GM23338 (cell line): ENCODE data around the gene SORCS2. TPM values are rescaled to one million over a fixed set of nuclear protein-coding genes. Genes with fewer than 3 reads are reported as not detected.

Experiments used
- ATAC-seq: fragments of 200-7000 bp; cut with Tn5 transposase; 3 replicates; pipeline ENCODE4 v1.9.1; 2020
- DNase-seq: peaks from one replicate; pipeline ENCODE4 v3.0.0-alpha.2; 2015; ENCODE audit warnings: low spot score
- H2AFZ ChIP-seq: fragments of 200-600 bp; sonication (generic); 2 replicates; pipeline ENCODE4 v1.8.0; 2016; ENCODE audit warnings: antibody characterized with exemption, mild to moderate bottlenecking, moderate library complexity
- H3F3A ChIP-seq: fragments of 200-600 bp; sonication (generic); replicated peaks from 2 replicates; pipeline ENCODE4 v1.8.0; 2017; ENCODE audit warnings: antibody characterized with exemption, mixed run types, low read depth
- H3K27ac ChIP-seq: fragments of 200-600 bp; sonication (generic); 2 replicates; pipeline ENCODE4 v1.6.1; 2016; ENCODE audit warnings: low read depth
- H3K27me3 ChIP-seq: fragments of 200-600 bp; sonication (generic); 2 replicates; pipeline ENCODE4 v1.8.0; 2016; ENCODE audit warnings: mild to moderate bottlenecking, mixed run types, moderate library complexity; ENCODE audit not compliant: insufficient read depth
- H3K36me3 ChIP-seq: fragments of 200-600 bp; sonication (generic); 2 replicates; pipeline ENCODE4 v1.8.0; 2016; ENCODE audit warnings: mild to moderate bottlenecking; ENCODE audit not compliant: insufficient read depth
- H3K4me1 ChIP-seq: fragments of 200-600 bp; sonication (generic); 2 replicates; pipeline ENCODE4 v1.8.0; 2016; ENCODE audit warnings: mild to moderate bottlenecking, moderate library complexity; ENCODE audit not compliant: insufficient read depth
- H3K4me2 ChIP-seq: fragments of 200-600 bp; sonication (generic); 2 replicates; pipeline ENCODE4 v1.7.1; 2017; ENCODE audit warnings: mixed run types
- H3K4me3 ChIP-seq: fragments of 200-600 bp; sonication (generic); 2 replicates; pipeline ENCODE4 v1.6.1; 2016; ENCODE audit warnings: mixed run types
- H3K79me2 ChIP-seq: fragments of 200-600 bp; sonication (generic); replicated peaks from 2 replicates; pipeline ENCODE4 v1.8.0; 2017; ENCODE audit warnings: mild to moderate bottlenecking; ENCODE audit not compliant: insufficient read depth
- H3K9me2 ChIP-seq: fragments of 200-600 bp; sonication (generic); 2 replicates; pipeline ENCODE4 v1.8.0; 2017; ENCODE audit not compliant: insufficient read depth
- H4K20me1 ChIP-seq: fragments of 200-600 bp; sonication (generic); replicated peaks from 2 replicates; pipeline ENCODE4 v1.8.0; 2017; ENCODE audit warnings: mild to moderate bottlenecking; ENCODE audit not compliant: insufficient read depth
- H3K27ac Mint-ChIP-seq: 2 replicates; pipeline ENCODE4 v1.8.0; 2020; ENCODE audit warnings: inconsistent platforms, mild to moderate bottlenecking, moderate library complexity, mixed read lengths
- H3K27me3 Mint-ChIP-seq: 3 replicates; pipeline ENCODE4 v1.8.0; 2022; ENCODE audit warnings: low read depth, mild to moderate bottlenecking, moderate library complexity, mixed read lengths, inconsistent platforms; ENCODE audit not compliant: insufficient read depth, poor library complexity
- H3K36me3 Mint-ChIP-seq: 3 replicates; pipeline ENCODE4 v1.8.0; 2021; ENCODE audit warnings: low read depth, mild to moderate bottlenecking, inconsistent platforms, moderate library complexity, mixed read lengths
- H3K4me1 Mint-ChIP-seq: 3 replicates; pipeline ENCODE4 v1.8.0; 2020; ENCODE audit warnings: mild to moderate bottlenecking, inconsistent platforms, mixed read lengths
- H3K4me3 Mint-ChIP-seq: 3 replicates; pipeline ENCODE4 v1.8.0; 2021; ENCODE audit warnings: moderate library complexity, mild to moderate bottlenecking, inconsistent platforms, mixed read lengths
- H3K9me3 Mint-ChIP-seq: 3 replicates; pipeline ENCODE4 v1.8.0; 2020; ENCODE audit warnings: moderate library complexity, mild to moderate bottlenecking, inconsistent platforms, mixed read lengths
- CREB1 ChIP-seq: fragments of 250-450 bp; sonication (Bioruptor Pico); IDR thresholded peaks from 2 replicates; pipeline ENCODE4 v1.5.0; 2020; ENCODE audit warnings: low read depth, mild to moderate bottlenecking, moderate library complexity
- EZH2 ChIP-seq: fragments of 200-600 bp; sonication (generic); IDR thresholded peaks from one replicate; pipeline ENCODE4 v1.8.0; 2017; ENCODE audit warnings: antibody characterized with exemption, mild to moderate bottlenecking, low read depth; ENCODE audit not compliant: unreplicated experiment
- EZH2phosphoT487 ChIP-seq: fragments of 200-600 bp; sonication (generic); IDR thresholded peaks from one replicate; pipeline ENCODE4 v1.8.1; 2018; ENCODE audit warnings: antibody characterized with exemption; ENCODE audit not compliant: unreplicated experiment
- NANOG ChIP-seq: IDR thresholded peaks from 2 replicates; pipeline ENCODE4 v1.6.1; 2016; ENCODE audit warnings: antibody characterized with exemption, borderline replicate concordance
- REST ChIP-seq: IDR thresholded peaks from one replicate; pipeline ENCODE4 v1.6.1; 2018; ENCODE audit warnings: antibody characterized with exemption; ENCODE audit not compliant: unreplicated experiment
- STAT1 ChIP-seq: IDR thresholded peaks from one replicate; pipeline ENCODE4 v1.6.1; 2016; ENCODE audit warnings: antibody characterized with exemption; ENCODE audit not compliant: unreplicated experiment
- ZNF114 ChIP-seq: fragments of 250-450 bp; sonication (Bioruptor Pico); IDR thresholded peaks from 2 replicates; pipeline ENCODE4 v1.5.0; 2020; ENCODE audit warnings: mild to moderate bottlenecking, moderate library complexity
- ZNF331 ChIP-seq: fragments of 250-450 bp; sonication (Bioruptor Pico); IDR thresholded peaks from 2 replicates; pipeline ENCODE4 v1.5.0; 2020; ENCODE audit warnings: low read depth, mild to moderate bottlenecking, moderate library complexity
- ZNF462 ChIP-seq: fragments of 250-450 bp; sonication (Bioruptor Pico); IDR thresholded peaks from 2 replicates; pipeline ENCODE4 v1.5.0; 2020; ENCODE audit warnings: mild to moderate bottlenecking, moderate library complexity
- polyA plus RNA-seq: library from polyadenylated mRNA; unstranded; fragments of >200 nt; fragmentation: Nextera tagmentation; extraction: Ambion mirVana; gene quantifications from 2 replicates; pipeline ENCODE4 v1.2.1, GENCODE V29; 2016
- total RNA-seq: library from RNA; depleted of rRNA; stranded (reverse); fragments of >200 nt; shearing (Covaris generic); gene quantifications from 2 replicates; pipeline ENCODE4 v1.2.3, GENCODE V29; 2014

The SORCS2 gene
- total and polyA plus RNA-seq, 2 experiments from 2014 or later = 0.47 to 2.4 TPM

GRCh38 chr4:7777871-7778509 is 585.7 kb downstream of the SORCS2 start:
- Histone ChIP-seq H3K79me2 (no peaks in the 10 kb centered on the region), H3K9me2 (no peaks in the 10 kb centered on the region), H3K27me3 (no peaks in the 10 kb centered on the region), H3K4me3 (no peak overlapping the region), H3K27ac (no peak overlapping the region), H2AFZ (no peak overlapping the region), H3F3A (no peaks in the 10 kb centered on the region), H3K4me2 (no peak overlapping the region), H3K4me1 (peaks cover 6% of the 10 kb centered on the region; the same call in 1 of the 2 replicates), H4K20me1 (no peaks in the 10 kb centered on the region; the same call in 1 of the 2 replicates), H3K36me3 (peaks cover 7% of the 10 kb centered on the region)
- Mint-ChIP-seq H3K9me3 (no peaks in the 10 kb centered on the region), H3K27me3 (peaks cover 7% of the 10 kb centered on the region), H3K36me3 (peaks cover 21% of the 10 kb centered on the region), H3K4me3 (no peak overlapping the region), H3K27ac (no peak overlapping the region; the same call in 1 of the 2 replicates), H3K4me1 (peaks cover 16% of the 10 kb centered on the region)
- no peak for DNase-seq
- ATAC-seq = no peak
- TF ChIP-seq EZH2phosphoT487 (no peak), ZNF331 (CRISPR knock-in tag) (no peak), NANOG (no peak), ZNF114 (CRISPR knock-in tag) (no peak)

GRCh38 chr4:7778510-7779431 is 586.4 kb downstream of the SORCS2 start:
- Histone ChIP-seq H3K4me1 (peaks cover 6% of the 10 kb centered on the region; the same call in 1 of the 2 replicates), H3K27ac (no peak overlapping the region), H3F3A (no peaks in the 10 kb centered on the region), H3K27me3 (no peaks in the 10 kb centered on the region), H2AFZ (no peak overlapping the region), H3K79me2 (no peaks in the 10 kb centered on the region), H3K4me3 (no peak overlapping the region), H4K20me1 (no peaks in the 10 kb centered on the region; the same call in 1 of the 2 replicates), H3K4me2 (no peak overlapping the region), H3K9me2 (no peaks in the 10 kb centered on the region), H3K36me3 (peaks cover 7% of the 10 kb centered on the region)
- Mint-ChIP-seq H3K36me3 (peaks cover 18% of the 10 kb centered on the region), H3K9me3 (no peaks in the 10 kb centered on the region), H3K4me3 (no peak overlapping the region), H3K4me1 (peaks cover 13% of the 10 kb centered on the region), H3K27me3 (peaks cover 8% of the 10 kb centered on the region), H3K27ac (no peak overlapping the region)
- DNase-seq (no peak), ATAC-seq (no peak)
- no peak for TF ChIP-seq EZH2phosphoT487
- no peak for TF ChIP-seq REST
- no peak for TF ChIP-seq STAT1
- no peak for TF ChIP-seq ZNF462 (CRISPR knock-in tag)
- no peak for TF ChIP-seq EZH2
- no peak for TF ChIP-seq ZNF114 (CRISPR knock-in tag)
- no peak for TF ChIP-seq ZNF331 (CRISPR knock-in tag)
- TF ChIP-seq CREB1 = no peak
- TF ChIP-seq NANOG = no peak
